Naive thymus-derived CD8-positive, alpha-beta T cell (primary cell): ENCODE measurements around the gene DAB2IP. TPM values are rescaled to one million over a fixed set of nuclear protein-coding genes. Genes with fewer than 3 reads are reported as not detected.
A peak's percentile ranks its signal among the peaks of the same experiment; 100 is the strongest.

Source experiments
- ATAC-seq, 2 donors: fragments of 150-1000 bp; cut with Tn5 transposase in 1 of 2; sonication (Bioruptor Pico), chemical (Tn5 transposase) in 1 of 2; 1 replicate in 1 of 2; 2 replicates in 1 of 2; pipeline ENCODE4 v1.10.0; 2021; ENCODE audit warnings: mild to moderate bottlenecking in 2 of 2, moderate library complexity in 2 of 2
- POLR2A ChIA-PET: fragments of 350-600 bp; sonication (Branson Sonifier 250); formaldehyde crosslinking; loops from one replicate; lab custom pipeline; 2021; ENCODE audit warnings: antibody characterized with exemption; lab: Charles Lee
- DNase-seq, 10 donors: peaks; one replicate each; pipeline versions ENCODE4 v3.0.0 to v3.0.0-alpha.2; 2020 to 2022
- H3K27ac Mint-ChIP-seq, 10 donors: one replicate each; pipeline ENCODE4 v1.8.0; 2020 to 2022; ENCODE audit warnings: mild to moderate bottlenecking in 10 of 10, mixed read lengths in 10 of 10, moderate library complexity in 4 of 10, inconsistent platforms in 1 of 10
- H3K27me3 Mint-ChIP-seq, 5 donors: one replicate each; pipeline ENCODE4 v1.8.0; 2021 to 2022; ENCODE audit warnings: mixed read lengths in 5 of 5
- H3K36me3 Mint-ChIP-seq, 3 donors: one replicate each; pipeline ENCODE4 v1.8.0; 2020 to 2022; ENCODE audit warnings: mixed read lengths in 3 of 3, mild to moderate bottlenecking in 2 of 3, inconsistent platforms in 1 of 3
- H3K4me1 Mint-ChIP-seq, 4 donors: one replicate each; pipeline ENCODE4 v1.8.0; 2021 to 2022; ENCODE audit warnings: mixed read lengths in 4 of 4
- H3K4me3 Mint-ChIP-seq, 10 donors: one replicate each; pipeline ENCODE4 v1.8.0; 2020 to 2022; ENCODE audit warnings: mild to moderate bottlenecking in 10 of 10, mixed read lengths in 10 of 10, moderate library complexity in 6 of 10, inconsistent platforms in 1 of 10
- H3K9me3 Mint-ChIP-seq, 9 donors: one replicate each; pipeline ENCODE4 v1.8.0; 2020 to 2022; ENCODE audit warnings: mixed read lengths in 9 of 9, mild to moderate bottlenecking in 3 of 9, inconsistent platforms in 1 of 9, moderate library complexity in 1 of 9
- polyA plus RNA-seq, 3 donors: library from polyadenylated mRNA; unstranded; fragments of 300-500 nt; fragmentation: Illumina TruSeq; gene quantifications; one replicate each; pipeline ENCODE4 v1.2.3, GENCODE V29; 2021
- total RNA-seq, 8 experiments: library from RNA in 2 of 8; stranded (reverse) in 2 of 8; gene quantifications; one replicate each; pipeline ENCODE4 v1.2.3 and lab custom pipeline; 2021 to 2026

Gene DAB2IP
- total and polyA plus RNA-seq, 5 experiments from 2014 or later, result not detected

GRCh38 chr9:121798941-121799340, 147.5 kb downstream of the DAB2IP start:
- POLR2A ChIA-PET, result no interaction called here
- no peak for ATAC-seq

GRCh38 chr9:121800376-121800775, 148.9 kb downstream of the DAB2IP start:
- Mint-ChIP-seq H3K4me3 (no peak overlapping the region), H3K27me3 (peaks cover 0 to 14% (median 10%) of the 10 kb centered on the region in 5 donors), H3K27ac (no peak overlapping the region), H3K4me1 (no peaks in the 10 kb centered on the region), H3K9me3 (peaks cover 0 to 14% (median 10%) of the 10 kb centered on the region in 9 donors), H3K36me3 (peaks cover 0 to 12% (median 2%) of the 10 kb centered on the region in 3 donors)
- no peak for DNase-seq
- no peak for ATAC-seq
- POLR2A ChIA-PET, result no interaction called here

More at GRCh38 chr9:121798941-121799340, 147.5 kb downstream of the DAB2IP start:
- Mint-ChIP-seq H3K36me3 (peaks cover 0 to under 1% (median under 1%) of the 10 kb centered on the region in 3 donors), H3K27ac (no peak overlapping the region), H3K4me3 (no peak overlapping the region), H3K27me3 (peaks cover 0 to 14% (median 6%) of the 10 kb centered on the region in 5 donors), H3K9me3 (peaks cover 0 to 4% (median under 1%) of the 10 kb centered on the region in 9 donors), H3K4me1 (no peaks in the 10 kb centered on the region)
- no peak for DNase-seq

GRCh38 chr9:121801579-121801978, 150.1 kb downstream of the DAB2IP start:
- DNase-seq (no peak), ATAC-seq (no peak)
- H3K27me3 Mint-ChIP-seq, result peaks cover 0 to 14% (median 10%) of the 10 kb centered on the region in 5 donors
- no peak overlapping the region for H3K4me3 Mint-ChIP-seq
- POLR2A ChIA-PET, result no interaction called here
- no peaks in the 10 kb centered on the region for H3K4me1 Mint-ChIP-seq
- H3K36me3 Mint-ChIP-seq, result peaks cover 0 to 12% (median 2%) of the 10 kb centered on the region in 3 donors
- H3K27ac Mint-ChIP-seq, result no peak overlapping the region
- H3K9me3 Mint-ChIP-seq, result peaks cover 0 to 14% (median 10%) of the 10 kb centered on the region in 9 donors

- Mint-ChIP-seq H3K9me3 (peaks cover 0 to 14% (median 10%) of the 10 kb centered on the region in 9 donors), H3K4me1 (no peaks in the 10 kb centered on the region), H3K36me3 (peaks cover 0 to 12% (median 2%) of the 10 kb centered on the region in 3 donors), H3K4me3 (no peak overlapping the region), H3K27ac (no peak overlapping the region), H3K27me3 (peaks cover 0 to 14% (median 10%) of the 10 kb centered on the region in 5 donors)
- no peak for DNase-seq
- ATAC-seq, result no peak
- POLR2A ChIA-PET, result no interaction called here
Measured at GRCh38 chr9:121802753-121803152, 151.3 kb downstream of the DAB2IP start.

GRCh38 chr9:121807069-121807822, 155.8 kb downstream of the DAB2IP start:
- Mint-ChIP-seq H3K4me3 (no peak overlapping the region), H3K4me1 (no peaks in the 10 kb centered on the region), H3K9me3 (peaks cover 0 to 14% (median 10%) of the 10 kb centered on the region in 9 donors), H3K36me3 (peaks cover 0 to 12% (median 2%) of the 10 kb centered on the region in 3 donors), H3K27ac (no peak overlapping the region), H3K27me3 (peaks cover 0 to 10% (median 6%) of the 10 kb centered on the region in 5 donors)
- DNase-seq (no peak), ATAC-seq (no peak)
- POLR2A ChIA-PET, result no interaction called here

- Mint-ChIP-seq H3K4me1 (no peaks in the 10 kb centered on the region), H3K4me3 (no peak overlapping the region), H3K36me3 (peaks cover 0 to 12% (median 2%) of the 10 kb centered on the region in 3 donors), H3K27me3 (peaks cover 0 to 6% (median 2%) of the 10 kb centered on the region in 5 donors), H3K9me3 (peaks cover 0 to 14% (median 10%) of the 10 kb centered on the region in 9 donors), H3K27ac (no peak overlapping the region)
- ATAC-seq, result no peak
- POLR2A ChIA-PET, result no interaction called here
- no peak for DNase-seq
Measured at GRCh38 chr9:121807823-121808278, 156.4 kb downstream of the DAB2IP start.

GRCh38 chr9:121808781-121809180, 157.3 kb downstream of the DAB2IP start:
- Mint-ChIP-seq H3K4me1 (no peaks in the 10 kb centered on the region), H3K4me3 (no peak overlapping the region), H3K9me3 (peaks cover 0 to 14% (median 10%) of the 10 kb centered on the region in 9 donors), H3K27ac (no peak overlapping the region), H3K27me3 (peaks cover 0 to 6% (median 0%) of the 10 kb centered on the region in 5 donors), H3K36me3 (peaks cover 0 to 12% (median 2%) of the 10 kb centered on the region in 3 donors)
- POLR2A ChIA-PET, result no interaction called here
- ATAC-seq (no peak), DNase-seq (no peak)

GRCh38 chr9:121809356-121810050, 158.1 kb downstream of the DAB2IP start:
- H3K27me3 Mint-ChIP-seq, result peaks cover 0 to 2% (median 0%) of the 10 kb centered on the region in 5 donors
- H3K36me3 Mint-ChIP-seq, result peaks cover 0 to 6% (median 0%) of the 10 kb centered on the region in 3 donors
- H3K27ac Mint-ChIP-seq, result peak overlapping the region in 1 of 10 donors; percentile 37

GRCh38 chr9:121810489-121810888, 159.1 kb downstream of the DAB2IP start:
- Mint-ChIP-seq H3K4me3 (no peak overlapping the region), H3K27ac (no peak overlapping the region), H3K36me3 (no peaks in the 10 kb centered on the region), H3K4me1 (no peaks in the 10 kb centered on the region), H3K27me3 (no peaks in the 10 kb centered on the region), H3K9me3 (no peaks in the 10 kb centered on the region)
- POLR2A ChIA-PET, result no interaction called here
- no peak for ATAC-seq
- no peak for DNase-seq

More at GRCh38 chr9:121809356-121810050, 158.1 kb downstream of the DAB2IP start:
- ATAC-seq, result no peak
- H3K4me1 Mint-ChIP-seq, result no peaks in the 10 kb centered on the region
- peaks cover 0 to 8% (median 5%) of the 10 kb centered on the region in 9 donors for H3K9me3 Mint-ChIP-seq
- POLR2A ChIA-PET, result no interaction called here
- DNase-seq, result no peak
- H3K4me3 Mint-ChIP-seq, result no peak overlapping the region

GRCh38 chr9:121811140-121811539, 159.7 kb downstream of the DAB2IP start:
- POLR2A ChIA-PET, result no interaction called here
- H3K27ac Mint-ChIP-seq, result no peak overlapping the region
- no peak overlapping the region for H3K4me3 Mint-ChIP-seq
- no peak for DNase-seq
- H3K4me1 Mint-ChIP-seq, result no peaks in the 10 kb centered on the region
- no peaks in the 10 kb centered on the region for H3K36me3 Mint-ChIP-seq
- no peaks in the 10 kb centered on the region for H3K9me3 Mint-ChIP-seq
- no peak for ATAC-seq
- no peaks in the 10 kb centered on the region for H3K27me3 Mint-ChIP-seq

GRCh38 chr9:121811751-121812150, 160.3 kb downstream of the DAB2IP start:
- DNase-seq (no peak), ATAC-seq (no peak)
- H3K27ac Mint-ChIP-seq, result no peak overlapping the region
- no peaks in the 10 kb centered on the region for H3K4me1 Mint-ChIP-seq
- H3K9me3 Mint-ChIP-seq, result no peaks in the 10 kb centered on the region
- no peaks in the 10 kb centered on the region for H3K27me3 Mint-ChIP-seq
- H3K36me3 Mint-ChIP-seq, result no peaks in the 10 kb centered on the region
- no peak overlapping the region for H3K4me3 Mint-ChIP-seq
- POLR2A ChIA-PET, result no interaction called here

GRCh38 chr9:121812159-121812735, 160.8 kb downstream of the DAB2IP start:
- ATAC-seq (no peak), DNase-seq (no peak)
- Mint-ChIP-seq H3K4me3 (no peak overlapping the region), H3K36me3 (no peaks in the 10 kb centered on the region), H3K4me1 (no peaks in the 10 kb centered on the region), H3K9me3 (no peaks in the 10 kb centered on the region), H3K27ac (peak overlapping the region in 1 of 10 donors; percentile 40), H3K27me3 (no peaks in the 10 kb centered on the region)
- POLR2A ChIA-PET, result no interaction called here
